Karpas-422 (cell line): ENCODE measurements around the gene GH1. TPM values are rescaled to one million over a fixed set of nuclear protein-coding genes. Genes with fewer than 3 reads are reported as not detected.
"Not testable (repeated sequence)": the region's sequence is repeated elsewhere in the genome, so short reads cannot be mapped to it uniquely, and the experiment has no call there.

Experiments used
- DNase-seq: peaks from one replicate; pipeline ENCODE4 v3.0.0-alpha.2; 2015
- H2AFZ ChIP-seq: fragments of 200-600 bp; sonication (generic); 2 replicates; pipeline ENCODE4 v1.6.1; 2014; ENCODE audit warnings: antibody characterized with exemption, low read length, mixed read lengths
- H3K27ac ChIP-seq: fragments of 200-600 bp; sonication (generic); 2 replicates; pipeline ENCODE4 v1.5.1; 2014; ENCODE audit warnings: mild to moderate bottlenecking, low read length, moderate library complexity
- H3K27me3 ChIP-seq: fragments of 200-600 bp; sonication (generic); 2 replicates; pipeline ENCODE4 v1.6.1; 2014; ENCODE audit warnings: low read length, mixed read lengths
- H3K36me3 ChIP-seq: fragments of 200-600 bp; sonication (generic); 2 replicates; pipeline ENCODE4 v1.6.1; 2014; ENCODE audit warnings: low read length, mixed read lengths; ENCODE audit not compliant: insufficient read depth
- H3K4me1 ChIP-seq: fragments of 200-600 bp; sonication (generic); 2 replicates; pipeline ENCODE4 v1.6.1; 2014; ENCODE audit warnings: mild to moderate bottlenecking, low read length, mixed read lengths
- H3K4me2 ChIP-seq: fragments of 200-600 bp; sonication (generic); 2 replicates; pipeline ENCODE4 v1.6.1; 2014; ENCODE audit warnings: low read length, low read depth, mild to moderate bottlenecking; ENCODE audit not compliant: poor library complexity, severe bottlenecking
- H3K4me3 ChIP-seq: fragments of 200-600 bp; sonication (generic); 2 replicates; pipeline ENCODE4 v1.5.1; 2014; ENCODE audit warnings: mild to moderate bottlenecking, antibody characterized with exemption, low read length, mixed read lengths
- H3K79me2 ChIP-seq: fragments of 200-600 bp; sonication (generic); 2 replicates; pipeline ENCODE4 v1.6.1; 2014; ENCODE audit warnings: mild to moderate bottlenecking, low read length, mixed read lengths
- H3K9ac ChIP-seq: fragments of 200-600 bp; sonication (generic); 2 replicates; pipeline ENCODE4 v1.6.0; 2014; ENCODE audit warnings: low read length
- H3K9me2 ChIP-seq: fragments of 200-600 bp; sonication (generic), shearing (Covaris generic); replicated peaks from 2 replicates; pipeline ENCODE4 v1.6.0; 2014; ENCODE audit warnings: mild to moderate bottlenecking, low read length, moderate library complexity; ENCODE audit not compliant: insufficient read depth
- H3K9me3 ChIP-seq: fragments of 300-700, 200-600 bp; sonication (generic); 2 replicates; pipeline ENCODE4 v1.6.1; 2014; ENCODE audit warnings: low read length, mixed read lengths
- H4K20me1 ChIP-seq: fragments of 200-600 bp; sonication (generic); 2 replicates; pipeline ENCODE4 v1.6.1; 2014; ENCODE audit warnings: mild to moderate bottlenecking, antibody characterized with exemption, low read length, low read depth; ENCODE audit not compliant: insufficient read depth
- total RNA-seq: library from RNA; depleted of rRNA; stranded (reverse); fragments of >200 nt; shearing (Covaris generic); gene quantifications from 2 replicates; pipeline ENCODE4 v1.2.3, GENCODE V29; 2014; ENCODE audit warnings: low replicate concordance

The GH1 gene
- total RNA-seq, 1 experiment from 2014 or later = not detected

DNA sequence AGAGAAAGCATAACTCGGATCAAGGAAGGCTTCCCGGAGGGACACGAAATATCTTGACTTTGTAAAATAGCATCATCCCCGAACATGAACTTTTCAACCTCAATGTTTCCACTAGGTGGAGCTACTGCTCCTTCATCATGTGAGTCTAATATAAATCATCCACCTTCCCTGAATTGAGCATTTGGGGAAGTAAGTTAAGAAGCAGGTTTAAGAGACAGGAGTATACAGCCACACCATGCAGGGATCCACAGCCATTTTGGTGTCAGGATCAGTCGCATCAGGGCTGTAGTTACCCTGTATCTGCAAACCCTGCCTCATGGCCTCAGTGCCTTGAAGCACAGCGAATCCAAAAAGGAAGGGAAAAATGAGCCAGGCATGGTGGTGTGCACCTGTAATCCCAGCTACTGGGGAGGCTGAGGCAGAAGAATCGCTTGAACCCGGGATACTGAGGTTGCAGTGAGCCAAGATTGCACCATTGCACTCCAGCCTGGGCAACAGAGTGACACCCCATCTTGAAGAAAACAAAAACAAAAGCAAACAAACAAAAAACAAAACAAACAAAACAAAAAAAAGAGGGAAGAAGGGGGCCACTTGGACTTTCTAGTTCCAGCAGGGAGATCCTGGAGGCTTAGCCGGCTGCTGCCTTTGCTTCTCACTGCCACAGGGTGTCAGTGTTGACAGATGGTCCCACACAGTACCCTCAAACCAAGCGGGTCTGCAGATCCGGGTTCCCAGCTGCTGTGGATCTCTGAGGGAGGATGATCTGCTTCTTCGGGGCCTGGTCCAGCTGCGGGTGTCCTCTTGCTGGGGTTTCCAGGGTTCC lies 29.4 kb downstream of the GH1 start:
- H3K4me2 ChIP-seq, H3K27ac ChIP-seq, H4K20me1 ChIP-seq, H2AFZ ChIP-seq, H3K9ac ChIP-seq, H3K4me3 ChIP-seq, H3K4me1 ChIP-seq, H3K9me2 ChIP-seq, H3K9me3 ChIP-seq, H3K27me3 ChIP-seq, H3K36me3 ChIP-seq, H3K79me2 ChIP-seq: not testable (repeated sequence)
- DNase-seq = peak; percentile 75

GRCh38 chr17:63885119-63885518 lies 33.5 kb downstream of the GH1 start:
- not testable (repeated sequence) for H4K20me1 ChIP-seq, H3K9ac ChIP-seq, H3K27ac ChIP-seq, H3K36me3 ChIP-seq, H3K4me2 ChIP-seq, DNase-seq, H3K79me2 ChIP-seq, H3K4me1 ChIP-seq, H2AFZ ChIP-seq, H3K9me2 ChIP-seq, H3K4me3 ChIP-seq, H3K27me3 ChIP-seq, H3K9me3 ChIP-seq

DNA sequence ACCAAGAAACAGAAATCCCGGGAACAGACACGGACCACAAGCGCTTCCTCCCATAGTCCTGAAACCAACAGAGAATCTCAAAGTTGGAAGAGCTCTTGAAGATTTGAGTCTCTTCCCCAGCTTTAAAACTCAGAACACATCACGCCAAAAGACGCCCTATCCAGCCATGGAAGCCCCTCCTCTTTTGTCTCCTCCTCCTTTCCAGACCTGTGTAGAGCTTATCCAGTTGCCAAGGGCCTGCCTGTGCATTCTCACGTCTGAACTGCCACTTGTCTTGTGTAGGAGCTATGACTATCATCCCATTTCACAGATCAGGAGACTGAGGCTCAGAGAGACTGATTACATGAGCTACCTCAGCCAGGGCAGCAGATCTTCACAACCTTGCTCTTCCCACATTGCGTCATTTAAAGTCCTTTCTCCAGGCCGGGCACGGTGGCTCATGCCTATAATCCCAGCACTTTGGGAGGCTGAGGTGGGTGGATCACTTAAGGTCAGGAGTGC lies 36.0 kb downstream of the GH1 start:
- H3K4me3 ChIP-seq, H3K4me2 ChIP-seq, H2AFZ ChIP-seq, H3K79me2 ChIP-seq, H3K36me3 ChIP-seq, H3K9ac ChIP-seq, H3K27ac ChIP-seq, H3K4me1 ChIP-seq, H3K9me3 ChIP-seq, DNase-seq, H4K20me1 ChIP-seq, H3K9me2 ChIP-seq, H3K27me3 ChIP-seq: not testable (repeated sequence)

GRCh38 chr17:63881935-63882601 lies 36.6 kb downstream of the GH1 start, which contains the start of gene GH2:
Gene GH2 (minus strand): TSS chr17:63881944. CDS start chr17:63881801, 143 bp downstream.
- no peaks in the 10 kb centered on the region for H3K4me1 ChIP-seq
- H3K4me2 ChIP-seq = no peak within 1 kb of the TSS
- no peak within 1 kb of the TSS for H3K4me3 ChIP-seq
- H3K9me2 ChIP-seq = no peaks in the 10 kb centered on the region
- H3K27me3 ChIP-seq = no peaks in the 10 kb centered on the region
- H3K36me3 ChIP-seq = no peaks in the 10 kb centered on the region
- H3K9ac ChIP-seq = no peak within 1 kb of the TSS
- peak; percentile 84 for DNase-seq
- H3K79me2 ChIP-seq = no peaks in the 10 kb centered on the region
- H3K9me3 ChIP-seq = no peaks in the 10 kb centered on the region
- no peaks in the 10 kb centered on the region for H4K20me1 ChIP-seq
- no peak within 1 kb of the TSS for H2AFZ ChIP-seq
- no peak within 1 kb of the TSS for H3K27ac ChIP-seq

GRCh38 chr17:63881337-63881736 lies 37.3 kb downstream of the GH1 start:
- not testable (repeated sequence) for H3K4me3 ChIP-seq, H3K27me3 ChIP-seq, H3K4me1 ChIP-seq, H3K36me3 ChIP-seq, H2AFZ ChIP-seq, H3K9me3 ChIP-seq, H3K9ac ChIP-seq, H4K20me1 ChIP-seq, H3K4me2 ChIP-seq, H3K27ac ChIP-seq, H3K9me2 ChIP-seq, H3K79me2 ChIP-seq, DNase-seq

GRCh38 chr17:63880706-63881105 lies 37.9 kb downstream of the GH1 start:
- Histone ChIP-seq H3K9ac (no peak overlapping the region), H2AFZ (no peak overlapping the region), H3K4me3 (no peak overlapping the region), H3K27me3 (no peaks in the 10 kb centered on the region), H3K9me2 (no peaks in the 10 kb centered on the region), H4K20me1 (no peaks in the 10 kb centered on the region), H3K27ac (no peak overlapping the region), H3K4me2 (no peak overlapping the region), H3K9me3 (no peaks in the 10 kb centered on the region), H3K4me1 (no peaks in the 10 kb centered on the region), H3K36me3 (no peaks in the 10 kb centered on the region), H3K79me2 (no peaks in the 10 kb centered on the region)
- no peak for DNase-seq

DNA sequence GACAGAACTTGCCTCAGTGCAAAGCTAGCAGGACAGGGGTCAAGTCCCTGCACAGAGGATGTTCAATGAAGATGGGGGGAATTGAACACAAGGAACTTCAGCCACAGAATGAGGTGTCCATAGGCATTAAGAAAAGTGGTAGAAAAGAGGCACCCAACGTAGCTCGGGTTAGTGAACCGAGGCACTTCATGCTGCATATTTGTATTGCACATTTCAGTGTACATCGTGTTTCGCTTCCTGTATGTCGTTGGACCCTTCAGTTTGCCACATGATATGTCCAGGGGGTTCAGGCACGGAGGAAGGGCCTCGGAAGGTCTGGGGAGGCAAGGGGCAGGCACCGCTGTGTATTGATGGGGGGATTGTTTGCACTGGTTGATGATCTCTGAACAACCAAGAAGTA lies 40.2 kb downstream of the GH1 start:
- not testable (repeated sequence) for H3K4me2 ChIP-seq, H3K9me2 ChIP-seq, H3K79me2 ChIP-seq, H3K9ac ChIP-seq, H3K36me3 ChIP-seq, H3K27me3 ChIP-seq, H3K27ac ChIP-seq, DNase-seq, H3K4me3 ChIP-seq, H3K9me3 ChIP-seq, H3K4me1 ChIP-seq, H4K20me1 ChIP-seq, H2AFZ ChIP-seq

DNA sequence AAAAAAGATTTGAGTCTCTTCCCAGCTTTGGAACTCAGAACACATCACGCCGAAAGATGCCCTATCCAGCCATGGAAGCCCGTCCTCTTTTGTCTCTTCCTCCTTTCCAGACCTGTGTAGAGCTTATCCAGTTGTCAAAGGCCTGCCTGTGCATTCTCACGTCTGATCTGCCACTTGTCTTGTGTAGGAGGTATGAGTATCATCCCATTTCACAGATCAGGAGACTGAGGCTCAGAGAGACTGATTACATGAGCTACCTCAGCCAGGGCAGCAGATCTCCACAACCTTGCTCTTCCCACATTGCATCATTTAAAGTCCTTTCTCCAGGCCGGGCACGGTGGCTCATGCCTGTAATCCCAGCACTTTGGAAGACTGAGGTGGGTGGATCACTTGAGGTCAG lies 43.9 kb downstream of the GH1 start:
- not testable (repeated sequence) for H3K9ac ChIP-seq, H3K4me2 ChIP-seq, H3K9me3 ChIP-seq, DNase-seq, H2AFZ ChIP-seq, H3K9me2 ChIP-seq, H3K36me3 ChIP-seq, H3K79me2 ChIP-seq, H3K4me3 ChIP-seq, H3K27ac ChIP-seq, H3K27me3 ChIP-seq, H3K4me1 ChIP-seq, H4K20me1 ChIP-seq
